ENCODE data around the gene TUBB2A.

Gene TUBB2A

GRCh38 chr6:3119040-3119723 is 38.2 kb downstream of the TUBB2A start:
- Histone ChIP-seq H2AFZ (ENCODE audit: low read length) (peak overlapping the region; percentile 99), H2BK5ac (ENCODE audit: low read length) (peak overlapping the region; percentile 99), H3K9me3 (replicated peaks in 1 of 2; ENCODE audit: control insufficient read depth in 2 of 2, insufficient read depth in 1 of 2, low read depth in 1 of 2, low read length in 2 of 2) (no peaks in the 10 kb centered on the region), H2BK12ac (ENCODE audit: low read length) (no peak overlapping the region), H3K4me1 (ENCODE audit: control insufficient read depth in 2 of 2, insufficient read depth in 1 of 2, low read depth in 1 of 2, low read length in 2 of 2) (peaks cover 1 to 11% of the 10 kb centered on the region in 2 donors), H3K4me2 (ENCODE audit: insufficient read depth, low read length, poor library complexity, severe bottlenecking) (peak overlapping the region; percentile 66), H4K91ac (ENCODE audit: low read depth, low read length, poor library complexity) (peak overlapping the region; percentile 32), H3K9ac (ENCODE audit: low read depth, low read length, poor library complexity) (peak overlapping the region; percentile 95), H3K23ac (ENCODE audit: low read depth, low read length, poor library complexity) (peak overlapping the region; percentile 99), H2AK5ac (ENCODE audit: low read depth, low read length) (peak overlapping the region; percentile 4), H4K8ac (ENCODE audit: low read depth, low read length) (no peak overlapping the region), H3K4ac (ENCODE audit: low read length) (no peak overlapping the region), H3K14ac (ENCODE audit: low read length) (no peak overlapping the region), H3K79me1 (ENCODE audit: low read depth, low read length) (no peaks in the 10 kb centered on the region), H3K4me3 (ENCODE audit: low read length in 2 of 2) (peak overlapping the region; percentile 91 to 98), H2BK15ac (ENCODE audit: low read length) (no peak overlapping the region), H3K18ac (ENCODE audit: low read length) (peak overlapping the region; percentile 99), H3K27me3 (ENCODE audit: control insufficient read depth in 3 of 3, insufficient read depth in 3 of 3, low read depth in 1 of 3, low read length in 3 of 3) (no peaks in the 10 kb centered on the region), H3K36me3 (replicated peaks in 1 of 2; ENCODE audit: control insufficient read depth in 2 of 2, insufficient read depth in 2 of 2, low read length in 2 of 2) (peaks cover 4 to 22% of the 10 kb centered on the region in 2 donors), H2BK120ac (ENCODE audit: low read depth, low read length) (no peak overlapping the region), H3K27ac (replicated peaks; ENCODE audit: low read length) (peak overlapping the region; percentile 24)
- no peak for DNase-seq (ENCODE audit: low spot score)
- WGBS, 2 donors (ENCODE audit: extremely low coverage in 2 of 2, insufficient read length in 2 of 2, insufficient replicate concordance in 1 of 2): no CpG with 5 or more reads among the region's 19 CpGs

- peak within 1 kb of the TSS; percentile 99 for H2BK5ac ChIP-seq (ENCODE audit: low read length)
- peak within 1 kb of the TSS; percentile 82 for H2BK15ac ChIP-seq (ENCODE audit: low read length)
- H3K9ac ChIP-seq (ENCODE audit: low read depth, low read length, poor library complexity): peak within 1 kb of the TSS; percentile 98
- no CpG with 5 or more reads among the region's 89 CpGs for WGBS, 2 donors (ENCODE audit: extremely low coverage in 2 of 2, insufficient read length in 2 of 2, insufficient replicate concordance in 1 of 2)
- H3K23ac ChIP-seq (ENCODE audit: low read depth, low read length, poor library complexity): peak within 1 kb of the TSS; percentile 99
- peak within 1 kb of the TSS; percentile 99 for H3K14ac ChIP-seq (ENCODE audit: low read length)
- H2AK5ac ChIP-seq (ENCODE audit: low read depth, low read length): peak within 1 kb of the TSS; percentile 4
- no peaks in the 10 kb centered on the region for H3K9me3 ChIP-seq (replicated peaks in 1 of 2; ENCODE audit: control insufficient read depth in 2 of 2, insufficient read depth in 1 of 2, low read depth in 1 of 2, low read length in 2 of 2)
- peaks cover 1 to 10% of the 10 kb centered on the region in 2 donors for H3K4me1 ChIP-seq (ENCODE audit: control insufficient read depth in 2 of 2, insufficient read depth in 1 of 2, low read depth in 1 of 2, low read length in 2 of 2)
- peaks cover 3 to 29% of the 10 kb centered on the region in 2 donors for H3K36me3 ChIP-seq (replicated peaks in 1 of 2; ENCODE audit: control insufficient read depth in 2 of 2, insufficient read depth in 2 of 2, low read length in 2 of 2)
- H3K4ac ChIP-seq (ENCODE audit: low read length): no peak within 1 kb of the TSS
- H3K18ac ChIP-seq (ENCODE audit: low read length): peak within 1 kb of the TSS; percentile 99
- peak; percentile 95 for DNase-seq (ENCODE audit: low spot score)
- H2BK12ac ChIP-seq (ENCODE audit: low read length): peak within 1 kb of the TSS; percentile 87
- H4K91ac ChIP-seq (ENCODE audit: low read depth, low read length, poor library complexity): peak within 1 kb of the TSS; percentile 32
- no peaks in the 10 kb centered on the region for H3K79me1 ChIP-seq (ENCODE audit: low read depth, low read length)
- peak within 1 kb of the TSS; percentile 96 for H3K27ac ChIP-seq (replicated peaks; ENCODE audit: low read length)
- H2BK120ac ChIP-seq (ENCODE audit: low read depth, low read length): no peak within 1 kb of the TSS
- H2AFZ ChIP-seq (ENCODE audit: low read length): peak within 1 kb of the TSS; percentile 99
- H3K4me3 ChIP-seq (ENCODE audit: low read length in 2 of 2): peak within 1 kb of the TSS; percentile 91 to 98
- no peaks in the 10 kb centered on the region for H3K27me3 ChIP-seq (ENCODE audit: control insufficient read depth in 3 of 3, insufficient read depth in 3 of 3, low read depth in 1 of 3, low read length in 3 of 3)
- peak within 1 kb of the TSS; percentile 66 for H3K4me2 ChIP-seq (ENCODE audit: insufficient read depth, low read length, poor library complexity, severe bottlenecking)
- H4K8ac ChIP-seq (ENCODE audit: low read depth, low read length): no peak within 1 kb of the TSS
Measured at GRCh38 chr6:3118353-3119039, 38.8 kb downstream of the TUBB2A start, which contains the start of gene BPHL. BPHL (plus strand) TSS chr6:3118711; CDS start chr6:3118741, 30 bp downstream.

- peak overlapping the region; percentile 99 for H2BK5ac ChIP-seq (ENCODE audit: low read length)
- H3K27me3 ChIP-seq (ENCODE audit: control insufficient read depth in 3 of 3, insufficient read depth in 3 of 3, low read depth in 1 of 3, low read length in 3 of 3): no peaks in the 10 kb centered on the region
- H2AFZ ChIP-seq (ENCODE audit: low read length): peak overlapping the region; percentile 99
- no peak overlapping the region for H2BK12ac ChIP-seq (ENCODE audit: low read length)
- no peak overlapping the region for H4K8ac ChIP-seq (ENCODE audit: low read depth, low read length)
- no peak overlapping the region for H3K18ac ChIP-seq (ENCODE audit: low read length)
- no peaks in the 10 kb centered on the region for H3K9me3 ChIP-seq (replicated peaks in 1 of 2; ENCODE audit: control insufficient read depth in 2 of 2, insufficient read depth in 1 of 2, low read depth in 1 of 2, low read length in 2 of 2)
- peak overlapping the region; percentile 91 to 98 for H3K4me3 ChIP-seq (ENCODE audit: low read length in 2 of 2)
- no peaks in the 10 kb centered on the region for H3K79me1 ChIP-seq (ENCODE audit: low read depth, low read length)
- H3K4ac ChIP-seq (ENCODE audit: low read length): no peak overlapping the region
- peak overlapping the region; percentile 99 for H3K14ac ChIP-seq (ENCODE audit: low read length)
- H3K4me1 ChIP-seq (ENCODE audit: control insufficient read depth in 2 of 2, insufficient read depth in 1 of 2, low read depth in 1 of 2, low read length in 2 of 2): peaks cover 1 to 9% of the 10 kb centered on the region in 2 donors
- peak overlapping the region; percentile 48 for H3K4me2 ChIP-seq (ENCODE audit: insufficient read depth, low read length, poor library complexity, severe bottlenecking)
- peak overlapping the region; percentile 96 for H3K27ac ChIP-seq (replicated peaks; ENCODE audit: low read length)
- H3K23ac ChIP-seq (ENCODE audit: low read depth, low read length, poor library complexity): peak overlapping the region; percentile 99
- no peak overlapping the region for H4K91ac ChIP-seq (ENCODE audit: low read depth, low read length, poor library complexity)
- no peak overlapping the region for H2AK5ac ChIP-seq (ENCODE audit: low read depth, low read length)
- DNase-seq (ENCODE audit: low spot score): no peak
- H3K36me3 ChIP-seq (replicated peaks in 1 of 2; ENCODE audit: control insufficient read depth in 2 of 2, insufficient read depth in 2 of 2, low read length in 2 of 2): peaks cover 2 to 35% of the 10 kb centered on the region in 2 donors
- no peak overlapping the region for H2BK120ac ChIP-seq (ENCODE audit: low read depth, low read length)
- H3K9ac ChIP-seq (ENCODE audit: low read depth, low read length, poor library complexity): no peak overlapping the region
- WGBS, 2 donors (ENCODE audit: extremely low coverage in 2 of 2, insufficient read length in 2 of 2, insufficient replicate concordance in 1 of 2): no CpG with 5 or more reads among the region's 8 CpGs
- peak overlapping the region; percentile 82 for H2BK15ac ChIP-seq (ENCODE audit: low read length)
Measured at GRCh38 chr6:3117912-3118352, 39.4 kb downstream of the TUBB2A start.

DNA sequence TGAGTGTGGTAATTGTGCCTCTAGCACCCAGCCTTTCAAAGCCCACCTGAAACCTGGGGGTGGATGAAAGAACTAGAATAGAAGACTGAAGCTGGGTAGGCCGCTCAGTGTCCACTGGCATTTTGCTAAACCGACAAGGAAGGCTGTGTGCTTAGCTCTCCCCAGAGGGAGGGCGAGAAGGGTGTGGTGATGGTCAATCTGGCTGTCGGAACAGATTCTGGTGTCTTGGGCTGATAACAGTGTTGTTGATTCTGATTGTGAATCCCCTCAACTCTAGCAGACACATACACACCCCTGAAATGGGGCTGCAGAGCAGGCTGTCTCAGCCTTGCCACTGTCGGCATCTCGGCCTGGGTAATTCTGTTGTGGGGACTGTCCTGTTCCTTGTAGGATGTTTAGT is 43.0 kb downstream of the TUBB2A start:
- Histone ChIP-seq H3K4me3 (ENCODE audit: low read length in 2 of 2) (no peak overlapping the region), H3K14ac (ENCODE audit: low read length) (no peak overlapping the region), H3K18ac (ENCODE audit: low read length) (no peak overlapping the region), H3K9me3 (replicated peaks in 1 of 2; ENCODE audit: control insufficient read depth in 2 of 2, insufficient read depth in 1 of 2, low read depth in 1 of 2, low read length in 2 of 2) (no peaks in the 10 kb centered on the region), H2BK120ac (ENCODE audit: low read depth, low read length) (no peak overlapping the region), H3K36me3 (replicated peaks in 1 of 2; ENCODE audit: control insufficient read depth in 2 of 2, insufficient read depth in 2 of 2, low read length in 2 of 2) (peaks cover 2 to 54% of the 10 kb centered on the region in 2 donors), H3K4me1 (ENCODE audit: control insufficient read depth in 2 of 2, insufficient read depth in 1 of 2, low read depth in 1 of 2, low read length in 2 of 2) (peaks cover 0 to 6% of the 10 kb centered on the region in 2 donors), H4K91ac (ENCODE audit: low read depth, low read length, poor library complexity) (no peak overlapping the region), H3K4ac (ENCODE audit: low read length) (no peak overlapping the region), H2BK5ac (ENCODE audit: low read length) (no peak overlapping the region), H3K23ac (ENCODE audit: low read depth, low read length, poor library complexity) (no peak overlapping the region), H2BK15ac (ENCODE audit: low read length) (no peak overlapping the region), H3K9ac (ENCODE audit: low read depth, low read length, poor library complexity) (no peak overlapping the region), H2AFZ (ENCODE audit: low read length) (no peak overlapping the region), H2BK12ac (ENCODE audit: low read length) (no peak overlapping the region), H3K27me3 (ENCODE audit: control insufficient read depth in 3 of 3, insufficient read depth in 3 of 3, low read depth in 1 of 3, low read length in 3 of 3) (no peaks in the 10 kb centered on the region), H4K8ac (ENCODE audit: low read depth, low read length) (no peak overlapping the region), H3K4me2 (ENCODE audit: insufficient read depth, low read length, poor library complexity, severe bottlenecking) (no peak overlapping the region), H3K79me1 (ENCODE audit: low read depth, low read length) (no peaks in the 10 kb centered on the region), H2AK5ac (ENCODE audit: low read depth, low read length) (no peak overlapping the region), H3K27ac (replicated peaks; ENCODE audit: low read length) (no peak overlapping the region)
- no CpG with 5 or more reads among the region's 6 CpGs for WGBS, 2 donors (ENCODE audit: extremely low coverage in 2 of 2, insufficient read length in 2 of 2, insufficient replicate concordance in 1 of 2)
- DNase-seq (ENCODE audit: low spot score): no peak
